OCI-LY7 (cell line): ENCODE results near the gene ZPR1.

Experiments
- CTCF ChIP-seq: fragments of 200-600 bp; sonication (generic); conservative IDR thresholded peaks from 2 replicates; pipeline ENCODE4 v1.5.1; 2014; ENCODE audit warnings: mild to moderate bottlenecking, antibody characterized with exemption, low read length, moderate library complexity, mixed read lengths
- EZH2phosphoT487 ChIP-seq: fragments of 200-600 bp; sonication (generic); IDR thresholded peaks from 2 replicates; pipeline ENCODE4 v1.6.1; 2018; ENCODE audit warnings: low read depth, borderline replicate concordance, mild to moderate bottlenecking, mixed run types, antibody characterized with exemption, low read length, moderate library complexity, mixed read lengths

DNA sequence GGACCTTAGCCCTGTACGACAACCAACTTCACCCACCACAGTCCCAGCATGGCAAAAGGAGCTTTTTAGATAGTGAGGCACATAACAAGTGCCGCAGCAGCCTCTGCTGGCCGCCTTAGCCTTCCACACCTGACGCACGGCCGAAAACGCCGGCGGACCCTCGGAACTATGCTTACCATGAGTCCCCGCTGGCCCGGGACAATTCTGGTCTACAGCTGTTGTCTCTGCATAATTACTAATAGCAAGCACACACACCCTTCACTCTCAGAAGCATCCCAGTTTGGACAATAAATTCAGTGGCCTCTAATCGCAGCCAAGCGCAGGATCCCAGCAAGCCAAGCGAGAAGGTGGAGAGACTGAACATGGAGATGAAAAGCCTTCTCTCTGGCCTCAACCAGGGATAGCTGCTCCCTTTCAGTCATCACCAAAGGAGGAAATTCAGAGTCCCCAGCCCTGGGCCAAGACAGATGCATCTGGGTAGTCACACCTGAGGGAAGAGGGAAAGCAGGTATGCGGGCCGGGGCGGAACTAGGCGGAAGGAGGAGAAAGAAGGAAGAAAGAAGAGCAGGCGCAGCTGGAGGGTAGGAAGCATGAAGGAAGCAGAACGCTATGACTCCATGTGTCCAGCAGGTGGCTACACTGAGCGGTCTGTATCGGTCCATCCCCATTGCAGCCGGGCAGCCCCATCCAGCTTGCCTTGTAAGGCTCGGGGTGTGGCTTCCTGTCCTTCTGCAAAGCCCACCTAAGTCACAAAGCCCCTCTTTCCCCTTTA, 55.4 kb downstream of the ZPR1 start:
- peak; percentile 80 for TF ChIP-seq CTCF
- no peak for TF ChIP-seq EZH2phosphoT487
